Hematopoietic multipotent progenitor cell treated with erythropoietin and hydrocortisone succinate and interleukin-3 and kit ligand, for 8 days (in vitro differentiated cells): Measurements from ENCODE around the gene STX16.

Experiments
- DNase-seq: peaks from one replicate; pipeline ENCODE4 v3.0.0-alpha.2; 2015

STX16 gene

GRCh38 chr20:58619077-58619863, 31.8 kb upstream of the STX16 start:
- no peak for DNase-seq

- no peak for DNase-seq
Observed at GRCh38 chr20:58619864-58620431, 31.1 kb upstream of the STX16 start.

GRCh38 chr20:58621906-58622548, 29.1 kb upstream of the STX16 start:
- DNase-seq, result no peak

- no peak for DNase-seq
Observed at GRCh38 chr20:58622671-58623578, 28.2 kb upstream of the STX16 start.

GRCh38 chr20:58623579-58624473, 27.3 kb upstream of the STX16 start:
- no peak for DNase-seq

- no peak for DNase-seq
Observed at GRCh38 chr20:58624687-58625086, 26.4 kb upstream of the STX16 start.

GRCh38 chr20:58625585-58625984, 25.5 kb upstream of the STX16 start:
- no peak for DNase-seq

GRCh38 chr20:58626051-58626450, 25.0 kb upstream of the STX16 start:
- DNase-seq, result no peak

- no peak for DNase-seq
Observed at GRCh38 chr20:58627212-58628072, 23.6 kb upstream of the STX16 start.

- no peak for DNase-seq
Observed at GRCh38 chr20:58628491-58629214, 22.4 kb upstream of the STX16 start.

- no peak for DNase-seq
Observed at GRCh38 chr20:58629215-58629580, 21.9 kb upstream of the STX16 start.

GRCh38 chr20:58630063-58630462, 21.0 kb upstream of the STX16 start:
- no peak for DNase-seq

- no peak for DNase-seq
Observed at GRCh38 chr20:58633161-58634053, 17.7 kb upstream of the STX16 start.

GRCh38 chr20:58634059-58634458, 17.0 kb upstream of the STX16 start:
- no peak for DNase-seq

GRCh38 chr20:58634521-58635278, 16.4 kb upstream of the STX16 start:
- no peak for DNase-seq

- no peak for DNase-seq
Observed at GRCh38 chr20:58635279-58635665, 15.8 kb upstream of the STX16 start.

- DNase-seq, result no peak
Observed at GRCh38 chr20:58636396-58636982, 14.6 kb upstream of the STX16 start.

- DNase-seq, result no peak
Observed at GRCh38 chr20:58636983-58637421, 14.1 kb upstream of the STX16 start.
